GM12874 (cell line): Measurements from ENCODE around the gene PRSS38.

Source experiments
- TF ChIP-seq, protein P1 (sequence below): IDR thresholded peaks from 2 replicates; pipeline ENCODE4 v1.5.1; 2011; ENCODE audit warnings: low read depth, mild to moderate bottlenecking, control low read depth, low read length, moderate library complexity; ENCODE audit not compliant: insufficient read depth

The PRSS38 gene

DNA sequence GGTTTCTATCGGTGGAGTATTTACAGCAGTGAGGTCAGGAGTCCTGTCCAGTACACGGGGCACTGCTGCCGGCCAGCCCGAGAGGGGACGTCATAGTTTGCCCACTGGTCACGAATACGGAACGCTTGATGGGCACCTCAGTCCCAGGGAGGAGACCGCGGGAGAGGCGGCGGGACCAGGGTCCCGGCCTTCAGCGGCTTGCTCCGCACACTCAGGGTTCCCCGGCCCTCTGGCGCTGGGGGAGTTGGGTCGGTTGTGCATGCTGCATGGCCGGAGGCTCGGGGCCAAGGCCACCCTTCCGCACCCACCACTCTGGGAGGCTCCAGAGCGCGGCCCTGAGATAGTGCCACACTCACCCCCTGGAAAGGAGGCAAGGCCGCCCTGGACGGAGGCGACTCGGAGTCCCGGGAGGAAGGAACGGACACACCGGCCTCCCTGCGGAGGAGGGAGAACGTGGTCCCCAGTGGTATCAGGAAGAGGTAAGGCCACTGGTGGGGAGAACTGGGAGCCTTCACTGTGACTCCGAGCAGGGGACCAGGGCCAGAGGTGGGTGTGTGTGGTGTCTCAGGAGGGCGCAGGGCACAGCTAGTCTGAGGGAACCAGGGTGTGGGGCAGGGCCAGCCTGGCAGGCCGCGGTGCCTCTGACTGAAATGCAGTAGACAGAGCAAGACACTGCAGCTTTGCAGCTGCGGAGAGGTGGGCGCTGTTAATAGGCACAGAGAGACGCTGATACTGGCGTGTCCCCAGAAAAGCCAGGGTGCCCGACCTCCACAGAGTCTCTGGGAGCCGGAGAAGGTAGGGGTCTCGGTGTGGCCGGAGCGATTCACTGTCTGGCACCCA lies 28.6 kb upstream of the PRSS38 start:
- TF ChIP-seq, protein P1, sequence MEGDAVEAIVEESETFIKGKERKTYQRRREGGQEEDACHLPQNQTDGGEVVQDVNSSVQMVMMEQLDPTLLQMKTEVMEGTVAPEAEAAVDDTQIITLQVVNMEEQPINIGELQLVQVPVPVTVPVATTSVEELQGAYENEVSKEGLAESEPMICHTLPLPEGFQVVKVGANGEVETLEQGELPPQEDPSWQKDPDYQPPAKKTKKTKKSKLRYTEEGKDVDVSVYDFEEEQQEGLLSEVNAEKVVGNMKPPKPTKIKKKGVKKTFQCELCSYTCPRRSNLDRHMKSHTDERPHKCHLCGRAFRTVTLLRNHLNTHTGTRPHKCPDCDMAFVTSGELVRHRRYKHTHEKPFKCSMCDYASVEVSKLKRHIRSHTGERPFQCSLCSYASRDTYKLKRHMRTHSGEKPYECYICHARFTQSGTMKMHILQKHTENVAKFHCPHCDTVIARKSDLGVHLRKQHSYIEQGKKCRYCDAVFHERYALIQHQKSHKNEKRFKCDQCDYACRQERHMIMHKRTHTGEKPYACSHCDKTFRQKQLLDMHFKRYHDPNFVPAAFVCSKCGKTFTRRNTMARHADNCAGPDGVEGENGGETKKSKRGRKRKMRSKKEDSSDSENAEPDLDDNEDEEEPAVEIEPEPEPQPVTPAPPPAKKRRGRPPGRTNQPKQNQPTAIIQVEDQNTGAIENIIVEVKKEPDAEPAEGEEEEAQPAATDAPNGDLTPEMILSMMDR = no peak

DNA sequence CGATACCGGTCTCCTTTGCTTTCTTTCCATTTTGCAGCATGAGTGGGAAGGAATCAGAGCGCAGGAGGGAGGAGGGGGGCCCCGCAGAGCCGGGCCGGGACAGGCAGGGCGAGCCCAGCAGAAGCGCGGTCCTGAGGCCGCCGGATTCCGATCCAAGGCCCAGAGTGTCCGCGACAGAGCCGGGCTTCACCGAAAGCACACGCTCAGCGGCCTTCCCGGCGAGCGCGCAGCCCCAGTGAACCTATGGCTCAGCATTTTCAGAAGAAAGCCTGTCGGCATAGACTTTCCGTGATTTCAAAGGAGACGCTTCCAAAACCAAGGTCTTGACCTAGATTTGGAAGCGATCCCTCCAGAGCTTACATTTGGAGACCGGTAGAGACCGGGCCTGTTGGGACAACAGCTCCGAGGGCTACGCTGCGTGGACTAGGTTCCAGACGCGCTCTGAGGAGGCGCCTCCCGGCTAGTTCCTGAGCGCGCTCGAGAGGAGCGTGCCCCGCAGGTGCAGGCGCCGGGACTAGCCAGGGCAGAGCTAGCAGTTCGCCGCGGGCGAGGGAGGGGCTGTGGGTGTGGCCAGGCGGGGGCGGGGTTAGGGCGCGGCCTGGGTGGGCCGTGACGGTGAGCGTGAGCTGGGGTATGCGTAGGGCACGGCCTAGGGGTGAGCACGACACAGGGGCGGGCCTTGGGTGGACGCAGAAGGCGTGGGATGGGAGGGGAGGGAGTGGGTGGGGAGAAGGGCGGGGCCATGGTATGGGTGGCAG lies 27.8 kb upstream of the PRSS38 start:
- TF ChIP-seq, protein P1 = no peak

DNA sequence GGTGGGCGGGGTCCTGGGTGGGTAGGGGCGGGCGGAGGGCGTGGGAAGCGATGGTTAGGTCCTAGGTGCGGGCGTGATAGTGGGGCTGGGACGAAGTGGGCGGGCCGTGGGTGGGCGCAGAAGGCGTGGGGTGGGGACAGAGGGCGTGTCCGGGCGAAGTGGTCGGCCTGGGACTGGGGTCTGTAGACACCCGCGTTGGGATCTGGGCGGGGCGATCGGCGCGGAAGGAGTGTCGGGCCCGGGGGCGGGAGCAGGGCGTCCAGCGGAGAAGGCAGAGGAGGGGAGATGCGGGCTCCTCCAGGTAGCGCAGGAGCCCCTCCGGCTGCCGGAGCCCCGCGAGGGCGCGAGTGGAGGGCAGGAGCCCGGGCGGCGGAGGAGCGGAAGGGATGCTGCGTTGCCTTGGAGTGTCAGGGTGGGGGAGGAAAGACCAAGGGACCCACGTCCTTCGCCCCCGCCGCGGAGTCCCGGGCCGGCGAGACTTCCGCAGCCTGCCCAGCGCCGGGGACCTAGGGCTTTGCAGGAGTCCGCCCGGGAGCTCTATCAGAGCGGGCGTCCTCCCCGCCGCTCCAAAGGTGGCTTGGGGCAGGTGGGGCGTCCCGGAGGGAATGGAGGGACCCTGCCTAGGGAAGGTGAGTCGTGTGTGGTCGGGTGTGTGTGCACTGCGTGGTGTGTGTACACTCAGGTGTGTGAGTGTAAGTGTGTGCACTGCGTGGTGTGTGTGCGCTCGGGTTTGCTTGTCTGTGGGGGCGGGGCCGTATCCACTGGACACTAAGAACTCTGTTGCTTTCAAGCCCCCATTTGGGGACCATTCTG lies 27.0 kb upstream of the PRSS38 start:
- TF ChIP-seq, protein P1 = no peak

DNA sequence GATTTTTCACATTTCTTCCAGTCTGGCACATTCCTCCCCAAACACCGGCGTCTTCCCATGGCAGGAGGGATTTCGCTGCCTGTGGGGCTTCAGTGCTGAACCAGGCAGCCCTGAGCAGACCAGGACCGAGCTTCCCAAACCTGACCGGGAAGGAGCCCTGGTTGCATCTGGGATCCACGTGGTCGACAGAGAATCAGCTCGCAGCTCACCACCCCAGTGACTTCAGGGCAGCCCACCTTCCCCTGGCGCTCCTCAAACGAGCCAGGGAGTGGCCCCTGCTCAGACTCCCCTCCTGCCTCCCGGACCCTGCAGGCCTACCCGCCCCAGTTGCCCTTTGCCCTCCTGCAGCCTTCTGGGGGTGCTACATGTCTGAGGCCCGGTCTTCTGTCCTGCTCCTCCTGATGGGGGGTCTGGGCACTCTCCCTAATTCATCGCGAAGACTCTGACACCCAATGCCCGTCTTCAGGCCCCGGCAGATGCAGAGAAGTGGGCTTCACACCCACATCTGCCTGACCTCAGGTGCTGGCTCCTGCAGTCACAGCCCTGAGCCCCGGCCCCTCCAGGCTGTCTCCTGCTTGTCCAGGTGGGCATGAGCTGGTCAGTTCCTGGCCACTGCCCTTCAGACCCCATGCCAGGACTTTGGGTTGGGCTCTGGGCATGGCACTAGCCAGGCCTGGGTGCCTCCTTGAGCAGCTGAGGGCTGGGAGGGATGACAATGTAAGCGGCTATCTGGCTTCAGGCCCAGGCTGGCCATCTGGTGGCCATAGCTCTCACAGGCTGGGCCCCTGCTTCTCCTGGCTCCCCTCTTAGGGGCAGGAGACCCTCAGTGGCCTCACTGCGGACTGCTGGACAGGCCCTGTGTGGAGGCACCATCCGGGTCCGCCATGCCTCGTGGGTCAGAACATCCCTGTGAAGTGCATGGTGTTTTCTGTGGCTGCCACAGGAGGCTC lies 26.1 kb upstream of the PRSS38 start:
- TF ChIP-seq, protein P1 = no peak

DNA sequence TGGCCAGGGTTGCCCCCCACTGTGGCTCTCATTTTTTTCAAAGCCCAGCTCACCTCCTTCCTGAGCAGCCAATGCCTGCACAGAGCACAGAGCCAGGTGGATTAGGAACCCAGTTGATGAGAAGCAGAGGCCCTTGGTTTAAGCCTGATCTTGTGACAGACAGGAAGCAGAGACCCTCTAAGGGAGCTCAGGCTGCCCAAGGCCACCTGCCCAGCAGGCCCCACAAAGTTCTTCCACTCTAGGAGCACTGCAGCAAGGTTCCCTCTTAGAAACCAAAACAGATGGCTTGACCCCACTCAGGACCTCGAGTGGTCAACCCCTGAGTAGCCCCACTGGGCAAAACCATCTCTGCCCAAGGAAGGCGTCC lies 25.5 kb upstream of the PRSS38 start:
- TF ChIP-seq, protein P1 = no peak

DNA sequence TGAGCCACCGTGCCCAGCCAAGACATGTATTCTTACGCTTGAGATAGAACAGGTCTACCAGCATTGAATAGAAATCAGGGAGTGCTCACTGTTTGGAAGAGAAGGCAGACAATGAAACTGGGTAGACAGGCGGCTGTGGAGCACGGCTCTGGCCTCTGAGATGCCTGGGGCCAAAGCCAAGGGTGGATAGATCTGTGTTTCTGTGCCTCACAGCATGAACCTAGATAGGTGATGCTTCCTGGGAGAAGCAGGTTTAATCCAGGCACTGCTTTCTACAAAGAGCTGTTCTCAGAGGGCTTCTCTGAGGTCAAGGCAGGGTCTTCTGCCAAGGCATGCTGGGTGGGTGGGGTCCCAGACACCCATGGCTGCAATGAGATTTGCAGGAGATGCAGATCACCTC lies 24.6 kb upstream of the PRSS38 start:
- TF ChIP-seq, protein P1 = no peak
